ENCODE results near the gene DLX4. TPM values are rescaled to one million over a fixed set of nuclear protein-coding genes. Genes with fewer than 3 reads are reported as not detected.

DLX4 gene
- total RNA-seq (0.17 and 0.53 TPM in 2 replicates), polyA plus RNA-seq (0.30 and 0.88 TPM in 2 replicates), polyA minus RNA-seq (not detected in 2 replicates)
- total RNA-seq (2013) = 0.07 TPM

- peak; percentile 50 for DNase-seq
- intact Hi-C loops (cut with micrococcal nuclease) = no loop called here
- H3K36me3 ChIP-seq (replicated peaks in 1 of 2; ENCODE audit: control extremely low read depth in 1 of 2, control insufficient read depth in 1 of 2, extremely low read depth in 1 of 2, insufficient read depth in 2 of 2, low read length in 1 of 2) = no peaks in the 10 kb centered on the region
- H3K9me3 Mint-ChIP-seq (ENCODE audit: insufficient read depth) = no peaks in the 10 kb centered on the region
- peaks cover 79% of the 10 kb centered on the region for H3K27me3 Mint-ChIP-seq
- H2AFZ ChIP-seq (ENCODE audit: insufficient read depth, low read depth, low read length, poor library complexity, severe bottlenecking) = peak within 1 kb of the TSS; percentile 79
- no peak within 1 kb of the TSS for H3K27ac ChIP-seq (ENCODE audit: low read length in 2 of 2)
- POLR2A ChIA-PET = no interaction called here
- peak within 1 kb of the TSS; percentile 99 for H3K4me2 ChIP-seq (replicated peaks; ENCODE audit: low read depth, low read length, poor library complexity, severe bottlenecking)
- peaks cover 0 to 50% (median 0%) of the 10 kb centered on the region in 3 donors for H3K9me3 ChIP-seq (ENCODE audit: control extremely low read depth in 1 of 3, control insufficient read depth in 2 of 3, insufficient read depth in 1 of 3, low read length in 2 of 3)
- H3K79me2 ChIP-seq (ENCODE audit: control insufficient read depth, insufficient read depth, low read length) = no peaks in the 10 kb centered on the region
- H3K4me3 Mint-ChIP-seq = peak within 1 kb of the TSS; percentile 91
- ATAC-seq (ENCODE audit: low read depth) = no peak
- 7% methylated on average over 40 of the region's 45 CpGs for WGBS (ENCODE audit: insufficient coverage)
- H3K4me1 Mint-ChIP-seq = peaks cover 42% of the 10 kb centered on the region
- peak within 1 kb of the TSS; percentile 41 to 89 (median 62) for H3K4me3 ChIP-seq (ENCODE audit: control extremely low read depth in 1 of 5, extremely low read depth in 1 of 5, insufficient read depth in 1 of 5, low read depth in 2 of 5, low read length in 4 of 5)
- H3K9ac ChIP-seq (ENCODE audit: low read length) = peak within 1 kb of the TSS; percentile 78
- H3K27me3 ChIP-seq (replicated peaks in 1 of 4; ENCODE audit: control extremely low read depth in 1 of 4, control insufficient read depth in 3 of 4, insufficient read depth in 4 of 4, low read length in 3 of 4) = peaks cover 0 to 95% (median 72%) of the 10 kb centered on the region in 4 experiments
- peaks cover 55 to 66% of the 10 kb centered on the region in 2 donors for H3K4me1 ChIP-seq (ENCODE audit: control insufficient read depth in 2 of 2, insufficient read depth in 2 of 2, low read length in 2 of 2)
- no peaks in the 10 kb centered on the region for H4K20me1 ChIP-seq (ENCODE audit: control insufficient read depth, insufficient read depth, low read length, poor library complexity, severe bottlenecking)
- TF ChIP-seq CTCF (IDR thresholded peaks at IDR 0.05) (no peak), EZH2 (IDR thresholded peaks at IDR 0.05; ENCODE audit: borderline replicate concordance, insufficient read depth, low read depth, low read length, poor library complexity, severe bottlenecking) (no peak)
- peak within 1 kb of the TSS; percentile 32 for H3K27ac Mint-ChIP-seq
- CTCF ChIA-PET = interaction anchor here (1.6 kb wide), 1 partner anchor 28 kb away, joined by 3 read pairs; no protein-coding TSS in a partner anchor
Measured at GRCh38 chr17:49969134-49969759, at the start of gene DLX4. Gene DLX4 (plus strand): TSS chr17:49969190. CDS start chr17:49969469, 279 bp downstream.

DNA sequence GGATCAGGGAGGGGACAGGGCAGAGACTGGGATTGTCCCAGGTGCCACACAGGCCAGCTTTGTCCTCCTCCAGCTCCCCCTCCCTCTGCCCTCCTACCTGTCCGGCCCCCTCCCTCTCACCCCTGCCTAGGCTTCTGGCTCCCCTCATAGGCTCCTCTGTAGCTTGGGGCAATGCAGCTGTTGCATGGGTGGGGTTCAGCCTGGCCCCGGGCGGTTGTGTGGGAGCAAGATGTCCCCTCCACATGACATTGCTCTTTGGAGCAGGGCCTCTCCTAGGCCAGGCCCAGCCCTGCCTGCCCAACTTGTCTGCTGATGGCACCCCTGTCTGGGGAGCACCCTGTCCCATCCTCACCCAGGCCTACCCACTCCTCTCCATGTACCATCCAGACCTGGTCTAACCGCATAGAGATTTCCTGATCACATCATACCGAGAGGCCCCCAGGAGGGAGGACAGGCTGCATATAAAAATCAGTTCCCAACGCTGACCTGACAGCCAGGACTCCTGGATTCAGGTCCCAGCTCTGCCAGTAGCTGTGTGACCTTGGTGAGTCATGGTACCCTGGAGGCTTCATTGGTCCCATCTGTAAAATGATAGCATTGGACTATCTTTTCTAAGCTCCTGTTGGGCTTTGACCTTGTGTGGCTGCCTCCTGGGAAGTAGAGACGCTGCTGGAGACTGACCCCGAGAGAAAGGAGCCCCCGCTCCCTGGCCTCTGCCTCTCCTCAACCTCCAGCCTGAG, 48.8 kb upstream of the DLX4 start:
- no peak overlapping the region for H3K27ac ChIP-seq (ENCODE audit: low read length in 2 of 2)
- no peak overlapping the region for H3K4me3 ChIP-seq (ENCODE audit: control extremely low read depth in 1 of 5, extremely low read depth in 1 of 5, insufficient read depth in 1 of 5, low read depth in 2 of 5, low read length in 4 of 5)
- no peak overlapping the region for H3K9ac ChIP-seq (ENCODE audit: low read length)
- Mint-ChIP-seq H3K9me3 (ENCODE audit: insufficient read depth) (no peaks in the 10 kb centered on the region), H3K4me3 (no peak overlapping the region), H3K27ac (no peak overlapping the region), H3K4me1 (no peaks in the 10 kb centered on the region), H3K27me3 (peaks cover 31% of the 10 kb centered on the region)
- TF ChIP-seq CTCF (IDR thresholded peaks at IDR 0.05) (no peak), EZH2 (IDR thresholded peaks at IDR 0.05; ENCODE audit: borderline replicate concordance, insufficient read depth, low read depth, low read length, poor library complexity, severe bottlenecking) (no peak)
- CTCF ChIA-PET = no interaction called here
- DNase-seq = no peak
- ATAC-seq (ENCODE audit: low read depth) = no peak
- no peaks in the 10 kb centered on the region for H3K79me2 ChIP-seq (ENCODE audit: control insufficient read depth, insufficient read depth, low read length)
- no peaks in the 10 kb centered on the region for H4K20me1 ChIP-seq (ENCODE audit: control insufficient read depth, insufficient read depth, low read length, poor library complexity, severe bottlenecking)
- intact Hi-C loops (cut with micrococcal nuclease) = no loop called here
- no peaks in the 10 kb centered on the region for H3K36me3 ChIP-seq (replicated peaks in 1 of 2; ENCODE audit: control extremely low read depth in 1 of 2, control insufficient read depth in 1 of 2, extremely low read depth in 1 of 2, insufficient read depth in 2 of 2, low read length in 1 of 2)
- no peak overlapping the region for H3K4me2 ChIP-seq (replicated peaks; ENCODE audit: low read depth, low read length, poor library complexity, severe bottlenecking)
- no peaks in the 10 kb centered on the region for H3K9me3 ChIP-seq (ENCODE audit: control extremely low read depth in 1 of 3, control insufficient read depth in 2 of 3, insufficient read depth in 1 of 3, low read length in 2 of 3)
- 91% methylated on average over 8 of the region's 9 CpGs for WGBS (ENCODE audit: insufficient coverage)
- H3K27me3 ChIP-seq (replicated peaks in 1 of 4; ENCODE audit: control extremely low read depth in 1 of 4, control insufficient read depth in 3 of 4, insufficient read depth in 4 of 4, low read length in 3 of 4) = peaks cover 0 to 14% (median 0%) of the 10 kb centered on the region in 4 experiments
- POLR2A ChIA-PET = no interaction called here
- no peak overlapping the region for H2AFZ ChIP-seq (ENCODE audit: insufficient read depth, low read depth, low read length, poor library complexity, severe bottlenecking)
- no peaks in the 10 kb centered on the region for H3K4me1 ChIP-seq (ENCODE audit: control insufficient read depth in 2 of 2, insufficient read depth in 2 of 2, low read length in 2 of 2)
